Sciatic nerve (tissue), 2 donors: ENCODE data around the gene DNAJC1. TPM values are rescaled to one million over a fixed set of nuclear protein-coding genes. Genes with fewer than 3 reads are reported as not detected.

Source experiments
- ATAC-seq: fragments of 200-7000 bp; cut with Tn5 transposase; one replicate; pipeline ENCODE4 v1.9.1; 2020; ENCODE audit warnings: mild to moderate bottlenecking, moderate library complexity
- DNase-seq: peaks from one replicate; pipeline ENCODE4 v3.0.0-alpha.2; 2020; ENCODE audit warnings: low spot score
- intact Hi-C: fragments of 100-400 bp; cut with DNase I; formaldehyde crosslinking; loops from one replicate; pipeline ENCODE4 v1.14.2; 2022
- total RNA-seq: library from RNA; stranded (reverse); fragmentation: NEBNext Ultra II Directional; extraction: Animal tissue kit (Norgen Biotek cat#: 25700); gene quantifications from one replicate; pipeline ENCODE4 v1.2.1, GENCODE V29; 2021
- donor health status: DM: no; HTN: no; CAD: no.
- donor health status: DM: no; HTN: no; CAD: no.

Gene DNAJC1
- total RNA-seq, 1 donor from 2014 or later, result 26.4 TPM

DNA sequence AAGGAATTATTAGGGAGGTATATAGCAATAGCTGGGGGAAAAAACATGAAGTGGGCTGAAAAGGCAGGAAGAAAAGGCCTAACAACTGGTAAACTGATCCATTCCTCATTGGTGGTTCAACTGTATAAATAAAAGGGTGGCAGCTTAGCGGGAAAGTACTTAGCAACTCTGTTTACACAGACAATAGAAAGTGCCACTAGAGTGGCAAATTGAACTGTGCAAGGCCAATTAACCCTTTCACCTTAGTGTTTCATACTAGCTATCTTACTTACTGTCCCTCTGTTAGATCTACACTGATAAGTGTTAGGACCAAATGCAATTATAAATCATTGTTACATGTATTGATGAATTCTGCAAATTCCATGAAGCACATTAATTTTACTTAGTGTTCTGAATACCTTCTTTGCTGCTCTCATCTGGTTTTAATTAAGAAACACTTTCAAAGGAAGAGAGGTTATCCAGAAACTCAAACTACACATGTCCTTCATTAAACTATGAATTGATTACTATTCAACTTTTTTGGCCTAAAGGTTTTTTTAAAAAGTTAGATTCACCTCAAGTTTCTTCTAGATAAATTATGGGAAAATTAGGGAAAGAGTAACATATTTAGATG lies 28.0 kb downstream of the DNAJC1 start:
- intact Hi-C loops, result no loop called here
- ATAC-seq (no peak), DNase-seq (no peak)

DNA sequence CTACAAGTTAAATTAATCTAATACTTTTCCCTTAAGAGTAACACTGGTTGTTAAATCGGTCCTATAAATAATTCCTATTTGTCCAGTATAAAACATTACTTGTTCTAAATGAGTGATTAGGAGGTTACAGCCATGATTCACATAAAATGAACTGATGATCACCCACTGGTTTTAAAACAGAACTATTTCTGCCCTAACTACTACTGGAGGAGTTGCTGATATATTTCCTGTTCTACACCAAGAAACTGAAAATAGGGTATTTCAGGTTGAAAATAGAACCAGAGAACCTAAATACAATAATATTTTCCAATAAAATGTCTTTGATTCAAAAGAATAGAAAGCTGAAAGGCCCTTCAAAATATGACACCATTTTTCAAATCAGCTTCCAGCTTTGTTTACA lies 30.9 kb downstream of the DNAJC1 start:
- DNase-seq (no peak), ATAC-seq (no peak)
- intact Hi-C loops, result no loop called here

DNA sequence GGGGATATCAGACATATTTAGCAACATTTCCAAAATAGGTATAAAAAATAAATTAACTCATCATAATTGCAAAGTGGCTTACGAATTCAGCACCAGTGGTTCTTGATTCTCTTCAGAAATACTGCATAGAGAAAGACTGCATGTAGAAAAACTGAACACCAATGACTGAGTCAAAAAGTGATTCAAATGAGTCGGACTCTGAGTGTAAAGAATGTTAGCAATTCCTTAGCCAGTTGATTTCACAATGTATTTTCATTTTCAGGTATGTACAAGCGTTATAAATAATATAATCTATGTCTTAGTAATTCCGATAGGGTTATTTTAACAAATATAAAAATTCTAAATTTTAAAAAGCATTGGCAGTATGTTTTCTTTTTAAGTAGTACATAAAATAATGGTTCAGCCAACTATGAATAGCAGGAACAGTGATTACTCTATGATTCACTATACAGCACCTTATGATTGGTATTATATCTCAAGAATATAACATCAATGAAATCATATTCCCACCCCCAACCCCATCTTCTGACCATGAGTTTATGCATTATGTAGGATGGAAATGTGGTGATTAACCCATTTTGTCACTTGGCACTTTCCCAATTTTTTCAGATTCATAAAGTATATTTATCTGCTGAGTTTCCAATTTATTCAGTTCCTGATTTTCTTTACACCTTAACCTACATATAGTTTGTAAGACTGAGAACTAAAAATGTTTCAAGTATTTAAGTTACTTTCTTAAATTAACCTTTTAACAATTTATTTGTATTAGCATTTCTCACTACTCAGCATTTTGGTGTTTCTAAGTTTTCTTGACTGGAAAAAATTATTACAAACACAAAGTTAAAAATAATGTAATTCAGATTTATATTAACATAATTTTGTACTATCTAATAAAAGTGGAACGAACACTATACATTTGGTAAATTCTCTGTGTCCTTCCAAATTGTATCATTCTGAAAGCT lies 33.9 kb downstream of the DNAJC1 start:
- intact Hi-C loops, result no loop called here
- DNase-seq (no peak), ATAC-seq (no peak)

DNA sequence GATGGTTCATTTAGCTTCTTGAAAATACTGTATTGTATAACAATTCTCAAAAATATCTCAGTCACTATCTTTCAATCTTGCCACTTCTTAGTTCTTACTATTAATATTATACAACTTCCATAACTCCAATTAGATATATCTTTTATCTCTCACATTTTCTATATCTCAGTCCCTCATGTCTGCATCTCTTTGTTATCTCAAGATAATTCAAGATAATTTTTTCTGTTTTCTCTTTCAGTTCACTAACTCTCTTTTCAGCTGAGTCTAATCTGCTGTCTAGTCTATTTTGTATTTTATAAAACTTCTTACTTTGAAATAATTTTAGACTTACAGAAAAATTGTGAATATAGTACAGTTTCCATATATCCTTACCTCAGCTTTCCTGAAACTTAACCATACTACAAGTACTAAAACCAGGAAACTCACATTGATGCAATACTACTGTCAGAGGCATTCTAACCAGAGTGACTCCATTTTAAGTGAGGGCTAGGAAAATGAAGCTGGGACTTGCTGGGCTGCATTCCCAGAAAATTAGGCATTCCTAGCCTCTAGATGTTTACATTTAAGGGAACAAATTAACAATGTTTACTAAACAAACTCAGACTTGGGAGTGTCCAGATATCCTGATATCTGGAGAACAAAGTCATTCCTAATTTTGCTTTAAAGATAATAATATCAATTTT lies 38.4 kb downstream of the DNAJC1 start:
- ATAC-seq (no peak), DNase-seq (no peak)
- intact Hi-C loops, result no loop called here

DNA sequence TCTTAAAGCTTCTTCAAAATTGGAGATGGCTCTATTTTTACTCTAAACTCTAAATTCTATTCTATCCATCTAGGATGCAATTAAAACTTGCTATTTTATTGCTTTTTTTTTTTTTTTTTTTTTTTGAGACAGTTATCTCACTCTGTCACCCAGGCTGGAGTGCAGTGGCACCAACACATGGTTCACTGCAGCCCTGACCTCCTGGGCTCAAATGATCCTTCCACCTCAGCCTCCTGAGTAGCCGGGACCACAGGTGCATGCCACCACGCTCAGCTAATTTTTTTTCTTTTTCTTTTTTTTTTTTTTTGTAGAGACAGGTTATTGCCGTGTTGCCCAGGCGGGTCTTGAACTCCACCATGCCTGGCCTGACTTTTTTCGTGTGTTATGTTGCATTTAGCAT lies 41.2 kb downstream of the DNAJC1 start:
- intact Hi-C loops, result no loop called here
- ATAC-seq (no peak), DNase-seq (no peak)

DNA sequence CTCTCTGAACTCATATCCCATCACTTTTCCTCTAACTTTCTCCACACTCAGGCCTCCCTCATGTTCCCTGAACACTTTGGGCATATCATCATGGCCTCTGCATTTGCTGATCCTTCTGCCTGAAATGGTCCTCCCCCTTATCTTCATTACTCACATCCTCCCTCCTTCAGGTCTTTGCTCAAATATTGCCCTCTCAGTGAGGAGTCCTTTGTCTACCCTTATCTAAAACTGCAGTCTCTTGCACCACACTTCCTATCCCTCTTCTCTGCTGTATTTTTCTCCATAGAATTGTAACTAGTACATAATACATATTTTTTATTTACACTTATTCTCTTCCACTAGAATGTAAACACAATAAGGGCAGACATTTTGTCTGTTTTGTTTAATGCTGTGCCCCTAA lies 41.7 kb downstream of the DNAJC1 start:
- DNase-seq (no peak), ATAC-seq (no peak)
- intact Hi-C loops, result no loop called here

DNA sequence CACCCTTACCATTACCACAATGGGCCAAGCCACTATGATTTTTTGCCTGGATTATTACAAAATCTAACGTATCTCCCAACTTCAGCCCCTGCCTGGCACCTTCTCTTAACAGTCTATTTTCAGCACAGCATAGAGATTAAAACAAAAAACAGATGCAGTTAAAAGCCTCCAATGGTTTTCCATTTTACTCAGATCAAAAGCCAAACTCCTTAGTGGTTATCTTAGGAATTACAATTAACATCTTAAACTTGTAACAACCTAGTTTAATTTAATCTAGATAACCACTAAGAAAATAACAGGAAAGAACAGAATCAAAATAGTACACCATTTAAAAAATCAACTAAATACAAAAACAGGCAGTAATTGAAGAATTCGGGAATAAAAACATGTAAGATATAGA lies 43.5 kb downstream of the DNAJC1 start:
- no peak for ATAC-seq
- intact Hi-C loops, result no loop called here
- DNase-seq, result no peak

DNA sequence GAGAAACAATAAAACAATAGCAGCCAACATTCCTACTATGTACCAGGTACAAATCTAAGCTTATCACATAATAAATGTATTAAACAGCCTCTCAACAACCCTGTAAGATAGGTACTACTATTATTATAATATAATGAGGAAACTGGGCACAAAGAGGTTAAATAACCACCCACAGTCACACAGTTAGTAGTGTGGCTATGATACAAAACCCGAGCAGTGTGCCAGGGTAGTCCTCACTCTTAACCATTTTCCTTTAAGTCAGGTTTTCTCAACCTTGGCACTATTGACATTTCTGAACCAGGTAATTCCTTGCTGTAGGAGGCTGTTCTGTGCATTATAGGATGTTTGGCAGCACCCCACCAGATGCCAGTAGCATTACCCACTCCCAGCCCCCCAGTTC lies 48.8 kb downstream of the DNAJC1 start:
- DNase-seq, result no peak
- intact Hi-C loops, result no loop called here
- no peak for ATAC-seq

DNA sequence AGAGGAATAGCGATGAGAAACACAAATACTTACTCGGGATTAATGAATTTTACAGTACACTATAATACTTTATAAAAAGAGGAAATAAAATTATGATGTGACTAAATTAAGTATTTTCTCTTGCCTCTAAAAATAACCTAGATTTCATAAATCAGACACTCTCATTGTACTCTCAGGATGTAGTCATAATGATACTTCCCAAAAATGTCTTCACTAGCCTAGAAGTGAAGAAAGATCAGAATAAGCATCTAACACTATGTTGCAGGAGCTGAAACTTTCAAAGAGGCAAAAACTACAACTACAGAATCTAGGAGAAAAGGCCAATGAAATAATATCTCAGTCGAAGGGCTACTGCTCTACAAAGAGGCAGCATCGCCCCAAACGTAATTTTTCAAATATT lies 49.4 kb downstream of the DNAJC1 start:
- ATAC-seq (no peak), DNase-seq (no peak)
- intact Hi-C loops, result no loop called here

DNA sequence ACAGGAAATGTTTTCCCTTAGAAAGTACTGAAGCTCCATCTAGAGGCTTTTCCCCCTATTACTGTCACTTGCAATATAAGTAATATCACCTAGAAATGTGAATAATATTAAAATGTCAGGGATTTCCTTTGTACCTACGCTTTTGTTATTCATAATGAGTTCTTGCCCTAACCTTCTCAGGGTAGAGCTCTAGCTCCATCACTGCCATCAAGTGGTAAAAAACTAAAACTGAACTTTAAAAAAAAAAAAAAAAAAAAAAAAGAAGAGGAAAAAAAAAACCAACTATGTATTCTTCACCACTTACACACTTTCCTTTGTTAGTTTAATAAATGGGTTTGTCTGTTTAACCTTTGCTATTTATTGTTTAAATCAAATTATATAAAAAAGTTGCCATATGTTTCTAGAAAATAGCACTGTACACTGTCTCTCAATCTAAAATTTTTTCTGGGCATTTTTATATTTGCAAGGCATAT lies 49.9 kb downstream of the DNAJC1 start:
- no peak for ATAC-seq
- intact Hi-C loops, result no loop called here

DNA sequence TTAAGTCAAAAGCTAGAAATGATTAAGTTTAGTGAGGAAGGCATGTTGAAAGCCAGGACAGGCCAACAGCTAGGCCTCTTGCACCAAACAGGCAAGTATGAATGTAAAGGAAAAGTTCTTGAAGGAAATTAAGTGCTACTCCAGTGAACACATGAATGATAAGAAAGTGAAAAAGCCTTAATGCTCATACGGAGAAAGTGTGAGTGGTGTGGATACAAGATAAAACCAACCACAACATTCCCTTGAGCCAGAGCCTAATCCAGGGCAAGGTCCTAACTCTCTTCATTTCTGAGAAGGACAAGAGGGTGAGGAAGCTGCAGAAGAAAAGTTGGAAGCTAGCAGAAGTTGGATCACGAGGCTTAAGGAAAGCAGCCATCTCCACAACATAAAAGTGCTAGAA lies 53.0 kb downstream of the DNAJC1 start:
- no peak for ATAC-seq
- no peak for DNase-seq
- intact Hi-C loops, result no loop called here

More for the DNA sequence above, 49.9 kb downstream of the DNAJC1 start:
- no peak for DNase-seq

DNA sequence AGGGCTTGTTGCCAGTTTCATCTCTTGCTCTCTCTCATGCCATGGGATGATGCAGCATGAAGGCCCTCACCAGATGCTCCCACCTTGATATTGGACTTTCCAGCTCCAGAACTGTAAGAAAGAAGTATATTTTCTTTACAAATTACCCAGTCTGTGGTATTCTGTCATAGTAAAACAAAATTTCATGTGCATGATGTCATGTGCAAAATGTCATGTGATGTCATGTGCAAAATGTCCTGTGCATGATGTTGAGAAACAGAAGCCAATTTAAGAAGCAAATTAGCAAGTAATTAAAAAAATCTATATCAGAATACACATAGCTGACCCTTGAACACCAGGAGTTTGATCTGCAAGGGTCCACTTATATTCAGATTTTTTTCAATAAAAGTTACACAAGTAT lies 56.6 kb downstream of the DNAJC1 start:
- intact Hi-C loops, result no loop called here
- ATAC-seq (no peak), DNase-seq (no peak)

DNA sequence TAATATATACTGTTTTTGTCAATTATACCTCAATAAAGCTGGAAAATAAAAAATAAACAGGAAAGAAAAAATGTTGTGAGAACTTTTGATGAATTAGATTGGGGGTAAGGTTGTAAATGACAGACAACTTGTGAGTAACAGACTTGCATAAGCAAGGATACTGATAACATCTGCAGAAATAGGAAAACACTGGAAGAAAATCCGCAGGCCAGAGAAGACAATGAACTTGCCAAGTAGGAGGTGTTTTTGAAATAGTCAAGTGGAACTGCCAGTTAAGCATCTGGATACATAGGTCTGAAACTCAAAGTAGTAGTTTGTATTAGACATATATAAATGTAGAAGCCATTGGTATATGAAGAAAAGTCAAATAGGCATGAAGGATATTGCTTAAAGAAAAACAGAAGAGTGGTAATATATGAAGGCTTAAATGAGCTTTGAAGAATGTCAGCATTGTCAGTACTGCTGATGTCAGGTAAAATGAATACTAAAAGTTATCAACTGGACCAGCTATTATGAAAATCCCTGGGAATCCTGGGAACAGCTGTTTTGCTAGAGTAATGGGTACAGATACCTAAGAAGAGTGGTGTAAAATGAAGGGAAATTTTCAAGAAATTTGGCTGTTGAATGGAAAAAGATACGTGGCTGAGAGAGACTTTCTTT lies 58.7 kb downstream of the DNAJC1 start:
- DNase-seq (no peak), ATAC-seq (no peak)
- intact Hi-C loops, result no loop called here

DNA sequence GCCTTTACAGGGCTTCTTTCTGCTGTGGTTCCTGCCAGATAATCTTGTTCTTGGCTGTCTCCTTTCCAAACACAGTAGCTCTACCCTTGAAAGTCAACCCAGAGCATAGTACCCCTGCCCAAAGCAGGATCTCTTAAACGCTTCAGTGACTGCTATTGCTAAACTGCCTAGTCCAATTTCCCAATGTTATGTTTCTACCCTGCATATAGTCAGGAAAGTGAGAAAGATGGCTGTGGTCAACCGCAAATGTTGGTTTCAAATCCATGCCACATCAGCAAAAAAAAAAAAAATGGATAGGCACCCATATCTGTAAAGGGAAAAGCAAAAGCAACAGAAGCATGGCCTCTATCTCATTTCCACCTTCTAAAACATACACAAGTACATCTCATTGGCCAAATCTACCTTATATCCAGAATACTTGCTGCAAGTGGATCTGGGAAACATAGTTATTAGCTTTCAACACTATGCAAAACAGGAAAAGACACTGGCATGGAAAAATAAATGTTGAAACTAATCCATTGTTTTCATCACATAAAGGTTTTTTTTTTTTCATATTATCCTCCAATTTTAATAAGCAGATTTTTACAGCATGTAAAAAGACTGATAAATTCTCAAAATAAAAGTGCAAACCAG lies 59.8 kb downstream of the DNAJC1 start:
- ATAC-seq (no peak), DNase-seq (no peak)
- intact Hi-C loops, result no loop called here

DNA sequence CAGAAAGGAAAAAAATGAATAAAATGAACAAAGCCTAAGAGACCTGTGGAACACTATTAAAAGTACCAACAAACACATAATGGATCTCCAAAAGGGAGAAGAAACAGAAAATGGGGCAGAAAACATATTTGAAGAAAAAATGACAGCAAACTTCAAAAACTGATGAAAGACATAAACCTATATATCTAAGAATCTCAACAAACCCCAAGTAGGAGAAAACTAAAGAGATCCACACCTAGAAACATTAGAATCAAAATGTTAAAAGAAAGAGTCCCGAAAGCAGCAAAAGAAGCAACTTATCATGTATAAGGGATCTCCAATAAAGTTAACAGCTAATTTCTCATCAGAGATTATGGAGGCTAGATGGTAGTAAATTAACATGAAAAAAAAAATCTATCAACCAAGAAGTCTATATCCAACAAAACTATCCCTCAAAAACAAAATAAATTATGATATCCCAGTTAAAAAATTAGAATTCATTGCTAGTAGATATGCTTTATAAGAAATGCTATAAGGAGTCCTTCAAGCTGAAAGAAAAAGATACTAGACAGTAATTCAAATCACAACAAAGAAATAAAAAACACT lies 68.0 kb downstream of the DNAJC1 start:
- no peak for DNase-seq
- no peak for ATAC-seq
- intact Hi-C loops, result no loop called here

DNA sequence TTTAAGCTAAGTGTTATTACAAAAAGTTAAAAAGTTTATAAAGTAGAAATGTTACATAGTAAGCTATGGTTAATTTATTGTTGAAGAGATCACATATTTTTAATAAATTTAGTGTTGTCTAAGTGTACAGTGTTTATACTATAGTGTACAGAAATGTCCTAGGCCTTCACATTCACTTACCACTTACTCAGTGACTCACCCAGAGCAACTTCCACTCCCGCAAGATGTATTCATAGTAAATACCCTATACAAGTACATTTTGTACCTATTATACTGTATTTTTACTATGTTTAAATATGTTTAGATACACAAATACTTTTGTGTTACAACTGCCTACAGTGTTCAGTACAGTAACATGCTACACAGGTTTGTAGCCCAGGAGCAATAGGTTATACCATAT lies 69.2 kb downstream of the DNAJC1 start:
- ATAC-seq (no peak), DNase-seq (no peak)
- intact Hi-C loops, result no loop called here

DNA sequence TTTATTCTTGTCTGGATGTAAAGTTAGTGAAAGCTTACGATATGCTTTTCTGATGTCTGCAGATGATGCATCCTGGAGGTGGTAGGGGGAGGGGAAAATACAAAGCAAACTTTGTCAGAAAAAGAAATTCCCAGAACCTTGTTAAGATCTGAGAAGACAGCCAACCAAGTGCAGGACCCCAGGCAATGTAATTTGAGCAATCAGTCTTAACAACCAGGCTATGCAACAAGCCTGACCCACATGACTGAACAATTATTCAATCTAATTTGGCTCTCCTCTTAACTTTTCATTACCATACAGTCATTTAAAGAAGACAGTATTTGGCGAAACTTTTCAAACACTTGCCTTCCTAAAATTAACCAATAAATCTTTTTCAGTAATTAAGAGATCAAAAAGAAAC lies 74.5 kb downstream of the DNAJC1 start:
- DNase-seq (no peak), ATAC-seq (no peak)
- intact Hi-C loops, result no loop called here

DNA sequence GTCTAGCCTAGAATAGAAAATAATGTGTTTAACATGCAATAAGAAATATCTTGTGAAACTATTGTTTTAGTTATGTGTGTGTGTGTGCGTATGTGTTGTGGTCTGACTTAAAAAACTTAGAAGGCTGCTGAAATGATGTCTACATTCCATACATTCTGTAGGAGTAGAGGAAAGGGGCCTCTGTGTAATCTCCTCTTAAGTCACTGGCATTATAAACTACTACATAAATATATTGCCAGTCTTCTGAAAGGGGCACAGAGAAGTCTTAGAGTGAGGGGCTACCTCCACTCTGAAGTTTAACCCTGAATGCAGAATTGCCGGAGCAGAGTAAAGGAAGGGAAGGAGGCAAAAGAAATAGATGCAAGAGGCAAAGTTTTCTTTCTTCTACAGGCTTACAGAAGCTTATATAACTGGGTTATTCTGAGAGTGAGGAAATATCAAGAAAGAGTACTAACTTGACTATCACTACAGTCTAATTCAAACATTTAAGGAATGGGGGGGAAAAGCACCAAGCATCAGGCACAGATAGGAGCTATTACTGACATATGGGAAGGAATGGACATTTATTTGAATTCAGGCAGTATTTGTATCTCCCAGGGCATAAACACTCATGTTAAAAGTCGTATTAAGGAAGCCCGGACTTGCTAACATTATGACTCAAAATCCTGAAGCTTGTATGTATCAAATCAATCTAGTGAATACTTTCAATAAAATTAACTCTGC lies 75.7 kb downstream of the DNAJC1 start:
- no peak for DNase-seq
- ATAC-seq, result no peak
- intact Hi-C loops, result no loop called here
